ENCODE data around the gene EPDR1.

Gene EPDR1

DNA sequence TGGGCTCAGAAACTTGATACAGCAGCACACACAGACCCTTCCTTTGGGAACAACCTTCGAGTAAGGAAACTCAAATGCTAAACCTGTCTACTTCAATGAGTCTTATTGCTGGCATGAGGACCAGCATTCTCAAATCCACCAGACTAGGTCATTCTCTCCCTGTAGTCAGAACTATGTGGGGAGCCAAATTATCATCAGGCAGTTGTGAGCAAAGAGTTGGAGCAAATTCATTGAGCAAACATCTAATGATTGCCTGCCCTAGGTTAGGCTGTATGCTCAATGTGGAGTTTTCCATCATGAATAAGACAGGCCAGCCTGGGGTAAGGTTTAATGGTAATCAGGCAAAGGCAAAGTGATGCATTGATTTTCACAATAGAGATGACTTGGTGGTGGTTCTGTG, 3.6 kb downstream of the EPDR1 start:
- TF ChIP-seq, protein P1, sequence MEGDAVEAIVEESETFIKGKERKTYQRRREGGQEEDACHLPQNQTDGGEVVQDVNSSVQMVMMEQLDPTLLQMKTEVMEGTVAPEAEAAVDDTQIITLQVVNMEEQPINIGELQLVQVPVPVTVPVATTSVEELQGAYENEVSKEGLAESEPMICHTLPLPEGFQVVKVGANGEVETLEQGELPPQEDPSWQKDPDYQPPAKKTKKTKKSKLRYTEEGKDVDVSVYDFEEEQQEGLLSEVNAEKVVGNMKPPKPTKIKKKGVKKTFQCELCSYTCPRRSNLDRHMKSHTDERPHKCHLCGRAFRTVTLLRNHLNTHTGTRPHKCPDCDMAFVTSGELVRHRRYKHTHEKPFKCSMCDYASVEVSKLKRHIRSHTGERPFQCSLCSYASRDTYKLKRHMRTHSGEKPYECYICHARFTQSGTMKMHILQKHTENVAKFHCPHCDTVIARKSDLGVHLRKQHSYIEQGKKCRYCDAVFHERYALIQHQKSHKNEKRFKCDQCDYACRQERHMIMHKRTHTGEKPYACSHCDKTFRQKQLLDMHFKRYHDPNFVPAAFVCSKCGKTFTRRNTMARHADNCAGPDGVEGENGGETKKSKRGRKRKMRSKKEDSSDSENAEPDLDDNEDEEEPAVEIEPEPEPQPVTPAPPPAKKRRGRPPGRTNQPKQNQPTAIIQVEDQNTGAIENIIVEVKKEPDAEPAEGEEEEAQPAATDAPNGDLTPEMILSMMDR (IDR thresholded peaks at IDR 0.05; ENCODE audit: low read depth, low read length, missing control alignments): no peak
- Histone ChIP-seq H3K27ac (no peak overlapping the region), H3K27me3 (replicated peaks) (no peaks in the 10 kb centered on the region), H3K36me3 (replicated peaks) (no peaks in the 10 kb centered on the region), H3K4me3 (ENCODE audit: low read depth, low read length) (no peak overlapping the region)
- no peak for DNase-seq
- in situ Hi-C loops (cut with HindIII; ENCODE audit: low pct_ligation_motif_present, low sequenced_read_pairs): no loop called here

DNA sequence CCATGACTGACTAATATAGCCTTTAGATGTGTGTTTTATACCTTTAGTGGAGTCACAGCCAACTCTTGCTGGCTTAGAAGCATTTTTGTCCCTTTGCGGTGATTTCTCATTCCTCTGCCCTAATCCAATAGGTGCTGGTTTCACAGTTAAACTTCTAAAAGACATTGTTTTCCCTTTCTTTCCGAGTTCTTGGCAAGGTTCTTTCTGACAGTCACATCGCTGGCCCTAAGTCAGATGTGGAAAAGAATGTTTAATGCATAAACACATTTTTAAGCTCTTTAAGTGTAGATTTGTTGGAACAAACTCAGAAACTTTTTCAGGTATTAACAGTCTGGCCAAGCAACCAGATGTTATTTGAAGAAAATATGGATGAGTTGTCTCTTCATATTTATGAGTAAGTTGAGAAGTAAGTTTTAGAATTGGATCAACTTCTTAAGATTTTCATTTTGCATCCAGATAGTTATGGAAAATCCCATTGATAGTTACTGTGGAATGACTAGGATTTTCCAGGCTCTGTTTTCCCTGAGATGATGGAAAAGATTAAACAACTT, 4.1 kb downstream of the EPDR1 start:
- TF ChIP-seq, protein P1 (IDR thresholded peaks at IDR 0.05; ENCODE audit: low read depth, low read length, missing control alignments): no peak
- in situ Hi-C loops (cut with HindIII; ENCODE audit: low pct_ligation_motif_present, low sequenced_read_pairs): no loop called here
- H3K4me3 ChIP-seq (ENCODE audit: low read depth, low read length): no peak overlapping the region
- H3K36me3 ChIP-seq (replicated peaks): no peaks in the 10 kb centered on the region
- DNase-seq: no peak
- H3K27ac ChIP-seq: no peak overlapping the region
- H3K27me3 ChIP-seq (replicated peaks): no peaks in the 10 kb centered on the region

DNA sequence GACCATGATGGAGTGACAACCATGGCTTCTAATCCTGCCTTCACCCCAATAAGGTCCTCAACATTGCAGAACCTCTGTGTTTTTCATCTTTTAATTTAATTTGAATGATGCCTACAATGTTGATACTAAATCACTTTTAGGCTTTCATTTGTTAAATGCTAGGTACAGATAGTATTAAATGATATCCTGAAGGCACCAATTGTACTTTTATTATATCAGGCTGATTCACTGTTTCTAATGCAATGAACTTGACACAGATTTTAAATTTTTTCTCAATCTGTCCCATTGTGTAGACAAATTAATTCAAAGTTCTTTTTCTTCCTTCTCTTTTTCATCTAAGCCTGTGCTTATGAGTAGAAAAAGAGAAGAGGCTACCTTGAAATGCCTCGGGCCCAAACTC, 5.2 kb downstream of the EPDR1 start:
- H3K4me3 ChIP-seq (ENCODE audit: low read depth, low read length): no peak overlapping the region
- H3K36me3 ChIP-seq (replicated peaks): no peaks in the 10 kb centered on the region
- H3K27ac ChIP-seq: no peak overlapping the region
- in situ Hi-C loops (cut with HindIII; ENCODE audit: low pct_ligation_motif_present, low sequenced_read_pairs): no loop called here
- H3K27me3 ChIP-seq (replicated peaks): no peaks in the 10 kb centered on the region
- DNase-seq: no peak
- TF ChIP-seq, protein P1 (IDR thresholded peaks at IDR 0.05; ENCODE audit: low read depth, low read length, missing control alignments): no peak

DNA sequence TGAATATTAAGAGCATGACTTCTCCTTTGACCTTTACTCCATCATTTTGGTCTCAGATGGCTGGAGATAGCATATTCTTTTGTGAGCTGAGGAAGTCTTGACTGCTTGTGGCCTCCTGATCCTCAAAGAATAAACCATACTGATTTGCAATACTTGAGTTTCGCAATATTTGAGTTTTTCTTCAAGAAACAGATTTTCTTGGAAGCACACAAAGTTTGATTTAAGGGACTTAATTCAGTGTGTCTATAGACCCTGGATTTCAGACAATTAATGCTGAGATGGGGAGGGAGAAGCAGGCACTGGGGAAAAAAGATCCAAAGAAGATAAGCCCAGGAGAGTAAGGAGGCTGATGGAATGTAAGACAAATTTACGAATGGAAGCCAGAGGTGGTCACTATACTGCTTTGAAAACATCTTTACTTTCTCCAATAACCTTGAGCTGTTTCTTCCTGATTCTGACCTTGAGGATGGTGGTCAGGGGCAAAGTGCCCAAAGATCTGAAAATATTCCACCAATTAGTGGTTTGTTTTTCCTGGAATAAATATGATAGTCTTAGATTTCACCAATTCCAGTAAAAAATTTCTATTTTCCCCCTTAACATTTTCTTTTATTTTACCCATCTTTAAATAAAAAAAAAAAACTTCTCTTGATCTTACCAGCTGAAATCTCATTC, 7.5 kb downstream of the EPDR1 start:
- no peak overlapping the region for H3K4me3 ChIP-seq (ENCODE audit: low read depth, low read length)
- TF ChIP-seq, protein P1 (IDR thresholded peaks at IDR 0.05; ENCODE audit: low read depth, low read length, missing control alignments): no peak
- in situ Hi-C loops (cut with HindIII; ENCODE audit: low pct_ligation_motif_present, low sequenced_read_pairs): no loop called here
- no peak for DNase-seq
- no peaks in the 10 kb centered on the region for H3K36me3 ChIP-seq (replicated peaks)
- no peaks in the 10 kb centered on the region for H3K27me3 ChIP-seq (replicated peaks)
- no peak overlapping the region for H3K27ac ChIP-seq

DNA sequence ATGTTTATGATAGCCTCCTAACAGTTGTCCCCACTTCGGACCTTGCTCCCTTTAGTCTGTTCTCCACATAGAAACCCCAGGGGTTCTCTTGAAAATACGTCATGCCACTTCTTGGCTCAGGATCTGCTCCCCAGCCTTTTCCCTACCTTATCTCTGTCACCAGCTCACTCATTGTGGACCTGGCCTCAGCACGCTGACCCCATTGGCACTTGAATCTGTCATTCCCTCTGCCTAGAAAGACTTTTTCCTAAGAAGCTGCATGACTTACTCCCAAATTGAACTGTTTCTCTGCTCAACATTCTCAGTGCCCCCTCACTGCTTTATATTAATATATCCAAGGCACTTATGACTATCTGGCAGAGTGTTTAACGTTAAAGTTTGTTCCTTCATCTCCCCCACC, 8.4 kb downstream of the EPDR1 start:
- in situ Hi-C loops (cut with HindIII; ENCODE audit: low pct_ligation_motif_present, low sequenced_read_pairs): no loop called here
- TF ChIP-seq, protein P1 (IDR thresholded peaks at IDR 0.05; ENCODE audit: low read depth, low read length, missing control alignments): no peak
- Histone ChIP-seq H3K27ac (no peak overlapping the region), H3K27me3 (replicated peaks) (no peaks in the 10 kb centered on the region), H3K4me3 (ENCODE audit: low read depth, low read length) (no peak overlapping the region), H3K36me3 (replicated peaks) (no peaks in the 10 kb centered on the region)
- no peak for DNase-seq

All from brain microvascular endothelial cell (primary cell).